Esophagus muscularis mucosa (tissue), 4 donors: Measurements from ENCODE around the gene TFF2. TPM values are rescaled to one million over a fixed set of nuclear protein-coding genes. Genes with fewer than 3 reads are reported as not detected.

Experiments
- DNase-seq: peaks from one replicate; pipeline ENCODE4 v3.0.0-alpha.2; 2017; ENCODE audit errors: extremely low spot score
- H3K27ac ChIP-seq, 4 donors: fragments of 200-600 bp; sonication (generic); replicated peaks in 1 of 4; 1 replicate in 3 of 4; 2 replicates in 1 of 4; pipeline ENCODE4 v1.5.1; 2016 to 2019; ENCODE audit warnings: mild to moderate bottlenecking in 1 of 4
- H3K27me3 ChIP-seq, 4 donors: fragments of 200-600 bp; sonication (generic); one replicate each; pipeline versions ENCODE4 v1.5.1 to v1.6.0; 2016 to 2019
- H3K36me3 ChIP-seq, 4 donors: fragments of 200-600 bp; sonication (generic); one replicate each; pipeline ENCODE4 v1.5.1; 2016 to 2019
- H3K4me1 ChIP-seq, 4 donors: fragments of 200-600 bp; sonication (generic); one replicate each; pipeline ENCODE4 v1.5.1; 2016 to 2019
- H3K4me3 ChIP-seq, 4 donors: fragments of 200-600 bp; sonication (generic); 1 replicate in 2 of 4; 2 replicates in 2 of 4; pipeline ENCODE4 v1.5.1; 2016 to 2019; ENCODE audit warnings: mild to moderate bottlenecking in 4 of 4, moderate library complexity in 1 of 4
- H3K9me3 ChIP-seq, 4 donors: fragments of 200-600 bp; sonication (generic); 1 replicate in 3 of 4; 2 replicates in 1 of 4; pipeline ENCODE4 v1.5.1; 2016 to 2019
- CTCF ChIP-seq, 3 experiments: fragments of 200-600 bp in 2 of 3; fragments of 450-650 bp in 1 of 3; sonication (generic) in 2 of 3; IDR thresholded peaks; one replicate each; pipeline ENCODE4 v1.5.1; 2017 to 2019; ENCODE audit warnings: antibody characterized with exemption in 3 of 3, mild to moderate bottlenecking in 2 of 3, moderate library complexity in 1 of 3
- EP300 ChIP-seq: sonication (generic); formaldehyde crosslinking; IDR thresholded peaks from one replicate; pipeline ENCODE4 v1.6.1; 2017; ENCODE audit warnings: antibody characterized with exemption
- POLR2A ChIP-seq: fragments of 450-650 bp; IDR thresholded peaks from one replicate; pipeline ENCODE4 v1.6.1; 2017; ENCODE audit warnings: antibody characterized with exemption, moderate library complexity, mild to moderate bottlenecking, low read depth
- POLR2AphosphoS5 ChIP-seq, 2 donors: sonication (generic); formaldehyde crosslinking; IDR thresholded peaks; one replicate each; pipeline ENCODE4 v1.6.1; 2017; ENCODE audit warnings: antibody characterized with exemption in 2 of 2
- WGBS: methylation state at CpG from one replicate; pipeline ENCODE4 v1.1.5; 2018; 5-methylcytosine and 5-hydroxymethylcytosine counted together
- intact Hi-C: fragments of 100-400 bp; cut with DNase I; formaldehyde crosslinking; loops from one replicate; pipeline ENCODE4 v1.15.1; 2023
- total RNA-seq, 4 donors: library from RNA; depleted of rRNA; stranded (reverse); fragments of >200 nt; gene quantifications; one replicate each; pipeline versions ENCODE4 v1.1.0 to v1.2.1, GENCODE V29; 2016

The TFF2 gene
- total RNA-seq, 4 donors from 2014 or later: not detected

DNA sequence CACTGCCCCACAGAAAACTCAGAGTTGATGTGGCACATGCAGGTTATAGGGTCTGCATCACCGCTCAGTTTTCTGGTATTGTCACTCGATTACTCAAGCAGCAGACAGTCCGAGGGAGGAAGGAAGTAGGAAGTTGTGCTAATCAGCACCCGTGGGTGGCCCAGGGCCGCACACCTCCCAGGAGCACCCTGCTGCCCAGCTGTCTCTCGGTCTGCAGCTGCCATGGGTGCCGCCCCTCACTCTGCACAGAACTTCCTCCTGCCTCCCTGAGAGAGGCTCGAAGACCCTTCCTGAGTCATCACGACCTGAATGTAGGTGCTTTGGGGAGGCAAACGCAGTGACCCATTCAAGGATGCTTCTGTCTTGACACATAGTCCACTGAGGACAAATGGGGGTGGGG is 31.4 kb downstream of the TFF2 start:
- WGBS: 74% methylated on average over 10 of the region's 10 CpGs
- Histone ChIP-seq H3K27ac (no peak overlapping the region), H3K27me3 (peaks cover 0 to 36% (median 0%) of the 10 kb centered on the region in 4 donors), H3K9me3 (no peaks in the 10 kb centered on the region), H3K4me3 (no peak overlapping the region), H3K4me1 (no peaks in the 10 kb centered on the region), H3K36me3 (no peaks in the 10 kb centered on the region)
- intact Hi-C loops: no loop called here
- no peak for TF ChIP-seq POLR2A
- no peak for TF ChIP-seq POLR2AphosphoS5 (IDR thresholded peaks at IDR 0.05)
- no peak for TF ChIP-seq CTCF (IDR thresholded peaks at IDR 0.05)
- no peak for TF ChIP-seq EP300
- DNase-seq: no peak

DNA sequence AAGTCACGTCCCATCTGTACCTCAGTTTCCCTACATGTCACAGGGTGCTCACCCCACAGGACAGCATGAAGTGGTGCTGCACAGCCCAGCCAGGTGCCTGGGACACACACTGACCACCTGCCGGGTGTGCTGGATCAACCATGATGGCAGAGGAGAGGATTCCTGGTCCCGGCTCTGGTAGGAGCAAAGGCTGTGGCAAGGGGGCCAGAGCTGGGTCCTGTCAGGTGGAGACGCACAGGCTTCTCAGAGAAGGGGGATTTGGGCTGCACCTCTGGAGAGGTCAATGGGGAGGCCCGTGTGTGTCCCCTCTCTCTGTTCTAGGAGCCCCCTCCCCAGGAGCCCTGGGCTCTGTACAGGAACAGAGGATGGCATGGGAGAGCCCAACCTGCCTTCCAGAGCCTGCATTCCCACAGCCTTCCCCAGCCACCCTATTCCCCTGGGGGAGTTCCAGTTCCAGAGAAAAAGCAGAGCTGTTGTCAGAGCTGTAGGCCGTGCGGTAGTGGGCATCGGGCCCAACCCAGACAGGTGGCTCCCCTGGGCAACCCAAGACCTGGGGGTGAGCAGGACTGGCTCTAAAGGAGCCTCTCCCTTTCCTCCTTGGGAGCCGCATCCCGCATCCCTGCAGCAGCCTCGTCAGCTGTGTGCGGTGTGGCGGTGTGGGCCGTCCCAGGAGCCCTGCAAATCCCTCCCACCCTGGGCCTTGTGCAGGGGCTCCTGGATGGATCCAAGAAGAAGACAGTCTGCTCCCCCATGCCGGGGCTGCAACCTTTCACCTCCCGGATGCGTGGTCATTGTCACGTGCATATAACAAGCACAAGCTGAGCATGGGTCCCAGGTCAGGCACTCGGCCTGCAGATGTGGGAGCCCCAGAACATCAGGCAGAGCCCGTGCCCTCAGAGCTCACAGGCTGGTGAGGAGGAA is 32.7 kb downstream of the TFF2 start:
- no peak for TF ChIP-seq POLR2A
- TF ChIP-seq EP300: no peak

GRCh38 chr21:42317341-42317741 is 33.5 kb downstream of the TFF2 start:
- H3K36me3 ChIP-seq: no peaks in the 10 kb centered on the region
- no peak overlapping the region for H3K4me3 ChIP-seq
- intact Hi-C loops: no loop called here
- no peak for DNase-seq
- H3K27ac ChIP-seq: no peak overlapping the region
- peaks cover 0 to 4% (median 2%) of the 10 kb centered on the region in 4 donors for H3K4me1 ChIP-seq
- WGBS: 88% methylated on average over 8 of the region's 8 CpGs
- peaks cover 0 to 35% (median 0%) of the 10 kb centered on the region in 4 donors for H3K27me3 ChIP-seq
- no peaks in the 10 kb centered on the region for H3K9me3 ChIP-seq
- no peak for TF ChIP-seq POLR2AphosphoS5 (IDR thresholded peaks at IDR 0.05)
- TF ChIP-seq POLR2A: no peak
- TF ChIP-seq CTCF (IDR thresholded peaks at IDR 0.05): no peak
- TF ChIP-seq EP300: no peak

More for the DNA sequence above, 32.7 kb downstream of the TFF2 start:
- H3K9me3 ChIP-seq: no peaks in the 10 kb centered on the region
- peaks cover 0 to 38% (median 0%) of the 10 kb centered on the region in 4 donors for H3K27me3 ChIP-seq
- H3K4me1 ChIP-seq: peaks cover 0 to 4% (median 2%) of the 10 kb centered on the region in 4 donors
- intact Hi-C loops: no loop called here
- no peaks in the 10 kb centered on the region for H3K36me3 ChIP-seq
- 89% methylated on average over 11 of the region's 20 CpGs for WGBS
- no peak for DNase-seq
- H3K27ac ChIP-seq: no peak overlapping the region
- no peak overlapping the region for H3K4me3 ChIP-seq

- H3K36me3 ChIP-seq: no peaks in the 10 kb centered on the region
- intact Hi-C loops: no loop called here
- peaks cover 0 to 31% (median 0%) of the 10 kb centered on the region in 4 donors for H3K27me3 ChIP-seq
- no peak for TF ChIP-seq CTCF (IDR thresholded peaks at IDR 0.05)
- TF ChIP-seq EP300: no peak
- no peak for TF ChIP-seq POLR2AphosphoS5 (IDR thresholded peaks at IDR 0.05)
- TF ChIP-seq POLR2A: no peak
- no peak for DNase-seq
- no peaks in the 10 kb centered on the region for H3K9me3 ChIP-seq
- WGBS: 96% methylated on average over 8 of the region's 16 CpGs
- H3K27ac ChIP-seq: no peak overlapping the region
- peaks cover 0 to 4% (median 2%) of the 10 kb centered on the region in 4 donors for H3K4me1 ChIP-seq
- no peak overlapping the region for H3K4me3 ChIP-seq
These were observed 33.9 kb downstream of the TFF2 start for GRCh38 chr21:42316891-42317290.

GRCh38 chr21:42315296-42315891 is 35.4 kb downstream of the TFF2 start, which contains the start of gene TFF3:
Gene TFF3 (minus strand): TSS chr21:42315409. CDS start chr21:42315374, 35 bp downstream.
- no peak for TF ChIP-seq CTCF (IDR thresholded peaks at IDR 0.05)
- no peak for TF ChIP-seq EP300
- TF ChIP-seq POLR2A: no peak
- TF ChIP-seq POLR2AphosphoS5 (IDR thresholded peaks at IDR 0.05): no peak
- Histone ChIP-seq H3K9me3 (no peaks in the 10 kb centered on the region), H3K27ac (no peak within 1 kb of the TSS), H3K4me1 (peaks cover 0 to 4% (median 2%) of the 10 kb centered on the region in 4 donors), H3K36me3 (no peaks in the 10 kb centered on the region), H3K4me3 (no peak within 1 kb of the TSS), H3K27me3 (peaks cover 0 to 28% (median 0%) of the 10 kb centered on the region in 4 donors)
- intact Hi-C loops: no loop called here
- 68% methylated on average over 15 of the region's 15 CpGs for WGBS
- DNase-seq: no peak
